ENCODE measurements around the gene IRX2.

DNA sequence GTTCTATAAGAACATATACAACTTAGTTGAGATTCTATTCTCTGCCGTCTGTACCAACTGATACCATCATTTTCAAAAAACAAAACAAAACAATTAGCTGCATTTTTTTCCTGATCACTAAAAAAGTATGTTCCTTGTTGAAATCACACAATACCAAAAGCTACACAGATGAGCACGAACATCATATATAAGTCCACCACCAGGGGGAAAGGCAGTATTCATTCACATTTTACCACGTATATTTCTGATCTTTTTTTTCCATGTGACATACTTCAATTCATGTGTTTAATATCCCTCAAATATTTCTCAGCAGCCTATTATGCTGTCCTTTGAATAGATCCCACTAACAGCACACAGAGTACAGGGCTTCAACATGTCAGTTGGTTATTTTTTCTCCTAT is 40.6 kb downstream of the IRX2 start:
- TF ChIP-seq POLR2A (IDR thresholded peaks at IDR 0.05) (no peak), CTCF (IDR thresholded peaks at IDR 0.05) (no peak)

Measured in transverse colon (tissue), 3 donors.